Chondrocyte (in vitro differentiated cells): ENCODE data around the gene USP17L29. TPM values are rescaled to one million over a fixed set of nuclear protein-coding genes. Genes with fewer than 3 reads are reported as not detected.
"Not testable (repeated sequence)": the region's sequence is repeated elsewhere in the genome, so short reads cannot be mapped to it uniquely, and the experiment has no call there.

ENCODE experiments used
- DNase-seq: peaks from one replicate; pipeline ENCODE4 v3.0.0; 2021; ENCODE audit warnings: mixed read lengths, low spot score
- H3K27ac Mint-ChIP-seq: one replicate; pipeline ENCODE4 v1.8.0; 2021; ENCODE audit warnings: mild to moderate bottlenecking, moderate library complexity, mixed read lengths; ENCODE audit not compliant: unreplicated experiment
- H3K27me3 Mint-ChIP-seq: 2 replicates; pipeline ENCODE4 v1.8.0; 2021; ENCODE audit warnings: low read depth, mixed read lengths
- H3K36me3 Mint-ChIP-seq: 2 replicates; pipeline ENCODE4 v1.8.0; 2021; ENCODE audit warnings: low read depth, mixed read lengths
- H3K4me1 Mint-ChIP-seq: 2 replicates; pipeline ENCODE4 v1.8.0; 2021; ENCODE audit warnings: low read depth, mild to moderate bottlenecking, mixed read lengths
- H3K4me3 Mint-ChIP-seq: one replicate; pipeline ENCODE4 v1.8.0; 2021; ENCODE audit warnings: mild to moderate bottlenecking, moderate library complexity, mixed read lengths; ENCODE audit not compliant: unreplicated experiment
- H3K9me3 Mint-ChIP-seq: 2 replicates; pipeline ENCODE4 v1.8.0; 2021; ENCODE audit warnings: low read depth, mixed read lengths
- CTCF ChIP-seq: fragments of 200-600 bp; sonication (generic); IDR thresholded peaks from 2 replicates; pipeline ENCODE4 v1.5.0; 2021; ENCODE audit warnings: antibody characterized with exemption, mild to moderate bottlenecking, moderate library complexity
- total RNA-seq: library from RNA; stranded (reverse); gene quantifications from 3 replicates; pipeline ENCODE4 v1.2.1, GENCODE V29; 2021

USP17L29 gene
- total RNA-seq, 1 donor from 2014 or later = not detected

GRCh38 chr4:9381012-9381534 is 27.6 kb downstream of the USP17L29 start:
- peak; percentile 78 for TF ChIP-seq CTCF
- not testable (repeated sequence) for H3K4me1 Mint-ChIP-seq, H3K27ac Mint-ChIP-seq, H3K9me3 Mint-ChIP-seq, H3K27me3 Mint-ChIP-seq, H3K36me3 Mint-ChIP-seq, DNase-seq
- peak overlapping the region; percentile 59 for H3K4me3 Mint-ChIP-seq

GRCh38 chr4:9384126-9384525 is 30.7 kb downstream of the USP17L29 start:
- Mint-ChIP-seq H3K36me3 (no peaks in the 10 kb centered on the region), H3K4me1 (no peaks in the 10 kb centered on the region), H3K9me3 (no peaks in the 10 kb centered on the region), H3K27ac (no peak overlapping the region), H3K27me3 (peaks cover 5% of the 10 kb centered on the region), H3K4me3 (no peak overlapping the region)
- no peak for DNase-seq
- no peak for TF ChIP-seq CTCF

GRCh38 chr4:9389001-9389400 is 35.6 kb downstream of the USP17L29 start:
- H3K27me3 Mint-ChIP-seq, H3K9me3 Mint-ChIP-seq, H3K27ac Mint-ChIP-seq, H3K4me1 Mint-ChIP-seq, H3K36me3 Mint-ChIP-seq, DNase-seq, H3K4me3 Mint-ChIP-seq: not testable (repeated sequence)

Other genes with a start within 250 kb of the USP17L29 start
- gene FAM90A26, start 183.2 kb upstream of the USP17L29 start, total RNA-seq = not detected in 3 replicates
- gene USP17L10, start 143.0 kb upstream of the USP17L29 start, total RNA-seq = not detected in 3 replicates
- not detected in 3 replicates for gene USP17L11, start 138.2 kb upstream of the USP17L29 start, total RNA-seq
- gene USP17L12, start 133.5 kb upstream of the USP17L29 start, total RNA-seq = not detected in 3 replicates
- not detected in 3 replicates for gene USP17L13, start 128.7 kb upstream of the USP17L29 start, total RNA-seq
- gene USP17L15, start 119.3 kb upstream of the USP17L29 start, total RNA-seq = not detected in 3 replicates
- not detected in 3 replicates for gene USP17L17, start 109.8 kb upstream of the USP17L29 start, total RNA-seq
- not detected in 3 replicates for gene USP17L18, start 105.0 kb upstream of the USP17L29 start, total RNA-seq
- not detected in 3 replicates for gene USP17L19, start 100.3 kb upstream of the USP17L29 start, total RNA-seq
- not detected in 3 replicates for gene USP17L20, start 95.5 kb upstream of the USP17L29 start, total RNA-seq
- not detected in 3 replicates for gene USP17L21, start 90.8 kb upstream of the USP17L29 start, total RNA-seq
- not detected in 3 replicates for gene USP17L22, start 86.0 kb upstream of the USP17L29 start, total RNA-seq
- not detected in 3 replicates for gene USP17L24, start 28.5 kb upstream of the USP17L29 start, total RNA-seq
- not detected in 3 replicates for gene USP17L25, start 23.7 kb upstream of the USP17L29 start, total RNA-seq
- gene USP17L26, start 19.0 kb upstream of the USP17L29 start, total RNA-seq = not detected in 3 replicates
- not detected in 3 replicates for gene USP17L5, start 14.2 kb upstream of the USP17L29 start, total RNA-seq
- gene USP17L27, start 9.5 kb upstream of the USP17L29 start, total RNA-seq = not detected in 3 replicates
- gene USP17L28, start 4.7 kb upstream of the USP17L29 start, total RNA-seq = not detected in 3 replicates
- not detected in 3 replicates for gene USP17L30, start 9.5 kb downstream of the USP17L29 start, total RNA-seq
- gene DEFB131A, start 90.8 kb downstream of the USP17L29 start, total RNA-seq = not detected in 3 replicates